Globus pallidus (tissue), 1 donor: Measurements from ENCODE around the gene MYRIP.
"Not testable (repeated sequence)": the region's sequence is repeated elsewhere in the genome, so short reads cannot be mapped to it uniquely, and the experiment has no call there.

ENCODE experiments used
- DNase-seq: peaks from one replicate; pipeline ENCODE4 v3.0.0-alpha.2; 2015; ENCODE audit warnings: low spot score

Gene MYRIP

GRCh38 chr3:40083066-40083465, 273.7 kb downstream of the MYRIP start:
- DNase-seq, result no peak

- DNase-seq, result not testable (repeated sequence)
These were observed 275.0 kb downstream of the MYRIP start for GRCh38 chr3:40084424-40084823.

DNA sequence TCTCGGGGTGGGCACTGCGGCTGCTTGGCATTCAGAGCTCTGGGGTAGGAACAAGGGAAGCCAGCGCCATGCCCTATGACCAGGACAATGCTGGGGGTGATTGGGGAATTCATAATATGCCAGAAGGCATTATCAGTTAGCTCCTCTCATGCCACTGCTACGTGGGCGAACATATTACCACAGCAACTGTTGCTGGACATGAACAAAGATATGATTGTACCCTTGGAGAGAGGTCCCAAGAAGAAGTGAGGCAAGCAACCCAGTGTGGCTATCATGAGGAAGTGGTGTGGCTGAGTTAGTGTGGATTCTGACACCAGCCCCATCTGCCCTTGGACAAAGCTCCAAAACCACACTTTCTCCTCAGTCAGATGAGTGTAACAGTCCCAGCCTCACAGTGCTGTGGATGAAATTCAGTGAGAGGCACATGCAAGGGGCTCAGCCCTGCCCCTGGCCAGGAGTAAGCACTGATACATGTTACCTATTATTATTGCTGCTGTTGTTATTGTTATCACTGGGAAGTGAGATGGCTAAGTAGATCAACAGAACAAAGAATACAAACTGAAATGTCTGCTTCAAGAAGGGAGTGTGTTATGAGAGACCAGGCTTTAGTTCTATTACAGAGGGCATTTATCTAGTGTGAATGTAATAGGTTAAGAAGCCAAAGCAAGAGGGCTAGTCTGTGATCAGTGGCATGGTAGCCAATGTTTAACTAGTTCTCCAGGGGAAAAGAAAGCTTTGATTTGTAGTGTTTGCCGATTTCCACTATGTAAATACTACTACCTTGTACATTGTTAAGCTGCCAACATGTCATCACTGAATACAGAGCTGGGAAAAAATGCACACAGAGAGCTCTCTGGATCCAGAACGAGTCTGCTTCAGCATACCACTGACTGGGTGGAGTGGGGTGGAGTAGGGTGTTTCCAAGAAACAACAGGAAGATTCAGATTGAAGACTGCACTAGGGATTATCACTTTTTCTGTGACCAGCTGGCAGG, 277.8 kb downstream of the MYRIP start:
- no peak for DNase-seq

DNA sequence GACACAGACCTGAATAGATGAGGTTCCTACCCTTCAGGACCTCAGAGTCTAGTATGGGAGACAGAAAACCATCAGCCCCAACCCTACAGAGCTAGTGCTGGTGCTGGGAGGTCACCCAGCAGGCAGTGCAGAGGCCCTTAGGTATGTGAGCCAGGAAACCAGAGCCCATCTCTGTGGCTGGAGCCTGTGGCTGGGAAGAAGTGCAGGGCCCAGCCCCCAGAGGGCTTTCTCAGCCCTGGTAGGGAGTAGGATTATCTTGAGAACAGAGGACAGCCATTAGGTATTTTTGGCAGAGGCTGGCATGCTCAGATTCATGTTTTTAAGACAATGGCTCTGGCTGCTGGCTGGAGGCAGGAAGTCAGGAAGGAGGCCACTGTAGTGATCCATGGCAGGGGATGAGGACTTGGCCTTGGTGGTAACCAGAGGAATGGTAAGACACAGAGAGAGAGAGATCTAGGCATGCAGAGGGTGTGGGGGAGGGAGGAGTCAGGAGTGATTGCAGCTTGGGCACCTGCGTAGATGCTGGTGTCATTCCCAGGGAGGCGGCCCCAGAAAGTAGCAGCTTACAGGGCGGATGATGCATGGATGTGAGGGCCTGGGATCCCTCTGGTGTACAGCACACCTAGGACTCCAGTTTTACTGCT, 279.2 kb downstream of the MYRIP start:
- no peak for DNase-seq

DNA sequence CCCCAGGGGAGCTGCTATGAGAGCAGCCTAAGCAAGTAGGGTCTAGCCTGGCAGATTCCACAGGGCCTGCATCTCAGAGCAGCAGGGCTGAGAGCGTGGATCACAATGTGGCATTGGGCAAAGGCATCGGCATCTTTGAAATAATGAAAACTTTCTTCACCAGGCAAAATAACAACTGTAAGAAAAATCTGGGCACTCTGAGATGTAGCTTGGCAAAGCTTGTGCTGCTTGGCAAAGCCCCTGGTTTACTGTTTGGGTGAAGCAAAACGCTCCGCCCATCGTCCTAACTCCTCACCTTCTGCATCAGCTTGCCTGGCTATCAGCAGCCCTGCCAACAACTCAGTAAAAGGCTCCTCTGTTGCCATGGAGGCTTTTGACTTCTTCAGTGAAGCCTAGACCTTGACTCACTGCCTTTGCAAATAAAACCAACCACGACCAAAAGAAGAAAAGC, 287.3 kb downstream of the MYRIP start:
- peak; percentile 23 for DNase-seq

- no peak for DNase-seq
These were observed 288.0 kb downstream of the MYRIP start for GRCh38 chr3:40097131-40098117.

- no peak for DNase-seq
These were observed 288.9 kb downstream of the MYRIP start for GRCh38 chr3:40098261-40098759.

DNA sequence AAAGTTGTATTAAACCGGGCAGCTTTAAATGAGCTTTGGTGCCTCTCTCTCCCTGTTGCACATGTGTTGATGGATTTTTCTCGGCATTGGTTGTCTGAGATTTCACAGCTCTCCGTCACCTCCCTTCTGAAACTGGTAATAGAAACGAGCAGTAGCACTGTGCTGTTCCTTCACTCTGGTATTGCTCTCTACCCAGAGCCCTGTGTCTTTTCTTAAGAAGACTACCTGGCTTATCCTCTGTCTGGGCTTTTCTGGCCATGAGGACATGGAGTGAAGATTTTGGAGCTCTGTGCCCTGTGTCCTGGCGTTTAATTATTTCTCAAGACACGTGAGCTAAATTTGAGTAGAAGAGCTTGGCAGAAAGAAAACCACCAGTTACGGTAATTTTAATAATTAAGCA, 290.5 kb downstream of the MYRIP start:
- DNase-seq, result no peak

- DNase-seq, result no peak
These were observed 292.8 kb downstream of the MYRIP start for GRCh38 chr3:40102182-40102581.

DNA sequence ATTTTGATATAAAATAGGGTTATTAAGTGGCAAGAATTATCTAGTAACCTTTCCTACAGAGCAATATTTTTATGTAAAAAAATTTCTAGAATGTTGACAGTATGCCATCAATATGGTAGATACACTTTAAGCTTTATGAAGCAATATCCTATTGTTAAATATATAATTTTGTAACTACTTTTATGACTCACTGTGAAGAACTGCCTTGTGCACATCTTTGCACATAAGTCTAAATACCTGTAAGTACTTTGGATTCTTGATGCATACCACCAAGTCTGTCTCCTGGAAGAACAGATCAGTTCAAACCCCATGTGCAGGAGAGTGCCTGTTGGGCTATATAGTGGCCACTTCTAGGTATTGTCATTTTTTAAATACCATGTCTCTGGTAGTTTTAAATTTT, 294.4 kb downstream of the MYRIP start:
- no peak for DNase-seq

- DNase-seq, result no peak
These were observed 295.0 kb downstream of the MYRIP start for GRCh38 chr3:40104441-40104840.

GRCh38 chr3:40108643-40109042, 299.2 kb downstream of the MYRIP start:
- no peak for DNase-seq

DNA sequence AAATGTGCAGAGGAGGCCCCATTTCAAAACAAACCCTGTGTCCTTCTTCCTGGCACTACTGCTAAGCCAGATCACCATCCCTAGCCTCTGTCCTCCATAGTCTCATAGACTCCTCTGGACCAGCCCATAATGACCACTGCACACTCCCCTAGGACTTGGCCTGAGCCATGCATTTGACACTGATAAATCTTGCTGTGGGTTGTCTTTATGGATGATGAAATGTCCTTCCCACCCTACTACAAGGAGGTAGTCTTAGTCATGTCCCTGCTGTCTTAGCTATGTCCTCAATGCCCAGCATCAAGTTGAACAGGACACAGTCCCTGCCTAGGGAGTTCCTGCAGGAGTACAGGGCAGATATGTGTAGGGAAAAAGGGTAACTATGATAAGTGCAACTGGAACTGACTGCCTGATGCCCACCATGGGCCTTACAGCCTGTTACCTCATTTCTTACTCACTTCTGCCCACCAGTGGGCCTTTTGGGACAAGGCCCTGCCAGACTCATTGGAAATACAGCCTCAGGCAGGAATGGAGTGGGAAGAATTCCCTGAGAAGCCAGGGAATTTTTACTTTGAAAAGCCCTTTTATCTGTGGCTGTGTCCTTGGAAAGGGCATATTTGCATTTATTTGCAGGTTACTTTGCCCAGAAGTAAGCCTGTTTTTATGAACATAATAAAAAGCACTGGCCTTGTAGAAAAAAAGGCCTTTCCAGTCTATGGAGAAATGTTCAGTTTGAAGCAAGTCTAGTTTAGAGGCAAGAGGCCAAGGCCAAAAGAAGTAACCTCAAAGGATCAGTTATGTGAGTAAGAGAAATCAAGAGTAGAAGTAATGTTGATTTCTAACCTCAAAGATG, 300.5 kb downstream of the MYRIP start:
- no peak for DNase-seq

GRCh38 chr3:40116478-40117177, 307.2 kb downstream of the MYRIP start:
- no peak for DNase-seq

- DNase-seq, result no peak
These were observed 308.7 kb downstream of the MYRIP start for GRCh38 chr3:40118091-40118490.

DNA sequence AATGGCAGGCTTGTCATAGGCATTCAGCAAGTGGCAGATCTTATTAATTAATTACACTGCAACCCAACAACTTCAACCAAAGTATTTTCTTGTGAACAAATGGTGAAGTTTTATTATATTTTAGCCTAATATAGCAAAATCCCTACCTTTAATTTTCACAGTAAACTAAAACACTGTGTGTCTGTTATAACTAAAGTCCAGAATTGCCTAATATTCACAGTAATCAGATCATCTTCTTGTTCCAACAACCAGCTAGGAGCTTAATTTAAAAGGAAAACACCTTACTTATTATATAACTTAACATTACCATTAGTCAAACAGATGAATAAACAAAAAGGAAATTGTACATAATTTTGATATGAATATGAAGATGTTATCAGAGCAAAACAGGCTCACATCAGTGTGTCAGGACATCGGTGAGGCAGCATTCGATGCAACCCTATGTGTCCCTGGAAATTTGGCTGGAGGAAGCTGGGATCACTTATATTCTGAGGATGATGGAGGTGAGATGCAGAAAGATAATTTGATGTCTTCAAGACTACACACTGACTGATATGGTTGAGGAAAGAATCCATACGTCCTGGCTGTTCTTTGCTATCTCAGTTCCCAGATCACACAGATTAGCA, 310.8 kb downstream of the MYRIP start:
- DNase-seq, result no peak

DNA sequence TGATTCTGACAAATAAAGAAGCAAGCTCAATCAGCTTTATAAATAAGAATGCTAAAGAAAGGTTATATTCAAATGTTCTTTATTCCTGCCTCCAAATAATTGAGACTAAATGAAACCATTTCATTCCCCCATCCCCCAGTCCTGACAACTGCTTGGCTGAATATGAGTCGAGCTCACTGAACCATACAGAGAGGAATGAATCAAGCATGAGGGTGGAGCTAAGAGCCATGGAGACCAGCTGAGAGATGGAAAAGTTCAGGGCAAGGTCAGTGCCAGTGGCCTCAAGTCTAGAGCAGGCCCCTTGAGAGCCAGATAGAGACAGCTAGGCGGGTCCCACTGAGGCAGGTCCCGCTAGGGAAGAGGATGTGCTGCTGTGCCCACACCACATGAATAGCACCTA, 311.4 kb downstream of the MYRIP start:
- DNase-seq, result no peak

- peak; percentile 35 for DNase-seq
These were observed 315.5 kb downstream of the MYRIP start for GRCh38 chr3:40124918-40125317.

- no peak for DNase-seq
These were observed 318.8 kb downstream of the MYRIP start for GRCh38 chr3:40128166-40128565.

- no peak for DNase-seq
These were observed 320.1 kb downstream of the MYRIP start for GRCh38 chr3:40129510-40129909.
